CD14-positive monocyte (primary cell): ENCODE data around the gene F13A1. TPM values are rescaled to one million over a fixed set of nuclear protein-coding genes. Genes with fewer than 3 reads are reported as not detected.

ENCODE experiments used
- DNase-seq, 3 donors: peaks; one replicate each; pipeline ENCODE4 v3.0.0-alpha.2; 2011 to 2022
- H2AFZ ChIP-seq: 2 replicates; pipeline ENCODE4 v1.6.0; 2012; ENCODE audit warnings: mild to moderate bottlenecking, low read depth, low read length, inconsistent platforms; ENCODE audit not compliant: insufficient read depth, poor library complexity, severe bottlenecking
- H3K27ac ChIP-seq, 2 donors: 1 replicate in 1 of 2; 2 replicates in 1 of 2; pipeline ENCODE4 v1.5.1; 2012 to 2013; ENCODE audit warnings: low read length in 2 of 2, control low read depth in 1 of 2, inconsistent platforms in 1 of 2, low read depth in 1 of 2, mild to moderate bottlenecking in 1 of 2
- H3K27me3 ChIP-seq, 2 donors: one replicate each; pipeline versions ENCODE4 v1.6.0 to v1.6.1; 2011 to 2013; ENCODE audit warnings: low read length in 2 of 2; ENCODE audit not compliant: control insufficient read depth in 2 of 2, insufficient read depth in 2 of 2
- H3K36me3 ChIP-seq, 2 donors: replicated peaks in 1 of 2; 1 replicate in 1 of 2; 2 replicates in 1 of 2; pipeline versions ENCODE4 v1.5.1 to v1.6.1; 2012 to 2013; ENCODE audit warnings: low read length in 2 of 2, control low read depth in 1 of 2, inconsistent platforms in 1 of 2, mild to moderate bottlenecking in 1 of 2; ENCODE audit not compliant: insufficient read depth in 2 of 2, control insufficient read depth in 1 of 2
- H3K4me1 ChIP-seq, 2 donors: 1 replicate in 1 of 2; 2 replicates in 1 of 2; pipeline versions ENCODE4 v1.5.1 to v1.6.1; 2012 to 2013; ENCODE audit warnings: low read length in 2 of 2, control low read depth in 1 of 2, inconsistent platforms in 1 of 2, mild to moderate bottlenecking in 1 of 2, moderate library complexity in 1 of 2; ENCODE audit not compliant: insufficient read depth in 2 of 2, control insufficient read depth in 1 of 2
- H3K4me2 ChIP-seq: replicated peaks from 2 replicates; pipeline ENCODE3; 2012; ENCODE audit warnings: low read length, moderate library complexity, mild to moderate bottlenecking; ENCODE audit not compliant: poor library complexity, severe bottlenecking; ENCODE audit errors: extremely low read depth
- H3K4me3 ChIP-seq, 3 experiments: fragments of 200-600 bp in 1 of 3; sonication (generic) in 1 of 3; replicated peaks in 1 of 3; 1 replicate in 2 of 3; 2 replicates in 1 of 3; pipeline ENCODE4 v1.5.1; 2011 to 2013; ENCODE audit warnings: low read length in 3 of 3, mild to moderate bottlenecking in 3 of 3, control low read depth in 2 of 3, low read depth in 2 of 3, inconsistent platforms in 1 of 3, moderate library complexity in 1 of 3
- H3K79me2 ChIP-seq: 2 replicates; pipeline ENCODE4 v1.6.0; 2012; ENCODE audit warnings: mild to moderate bottlenecking, control low read depth, inconsistent platforms, low read length, moderate library complexity; ENCODE audit not compliant: insufficient read depth
- H3K9ac ChIP-seq: 2 replicates; pipeline ENCODE4 v1.6.0; 2017; ENCODE audit warnings: low read length, mild to moderate bottlenecking; ENCODE audit not compliant: insufficient read depth, poor library complexity, severe bottlenecking
- H3K9me3 ChIP-seq, 2 donors: replicated peaks in 1 of 2; 1 replicate in 1 of 2; 2 replicates in 1 of 2; pipeline versions ENCODE4 v1.5.1 to v1.6.1; 2012 to 2013; ENCODE audit warnings: low read length in 2 of 2, control low read depth in 1 of 2; ENCODE audit not compliant: control insufficient read depth in 1 of 2, insufficient read depth in 1 of 2
- H4K20me1 ChIP-seq: 2 replicates; pipeline ENCODE4 v1.6.0; 2012; ENCODE audit warnings: mild to moderate bottlenecking, low read length, control low read depth, moderate library complexity; ENCODE audit not compliant: insufficient read depth
- H3K27ac Mint-ChIP-seq, 7 donors: one replicate each; pipeline ENCODE4 v1.8.0; 2020; ENCODE audit warnings: mild to moderate bottlenecking in 7 of 7, mixed read lengths in 7 of 7, moderate library complexity in 6 of 7, inconsistent platforms in 2 of 7
- H3K27me3 Mint-ChIP-seq, 3 donors: one replicate each; pipeline ENCODE4 v1.8.0; 2021 to 2022; ENCODE audit warnings: low read depth in 3 of 3, mild to moderate bottlenecking in 3 of 3, mixed read lengths in 3 of 3, moderate library complexity in 3 of 3, inconsistent platforms in 1 of 3
- H3K36me3 Mint-ChIP-seq, 2 donors: one replicate each; pipeline ENCODE4 v1.8.0; 2020; ENCODE audit warnings: mixed read lengths in 2 of 2, inconsistent platforms in 1 of 2, mild to moderate bottlenecking in 1 of 2
- H3K4me1 Mint-ChIP-seq: one replicate; pipeline ENCODE4 v1.8.0; 2020; ENCODE audit warnings: mild to moderate bottlenecking, mixed read lengths
- H3K4me3 Mint-ChIP-seq, 2 donors: one replicate each; pipeline ENCODE4 v1.8.0; 2020; ENCODE audit warnings: mild to moderate bottlenecking in 2 of 2, mixed read lengths in 2 of 2, moderate library complexity in 1 of 2
- H3K9me3 Mint-ChIP-seq, 7 donors: one replicate each; pipeline ENCODE4 v1.8.0; 2020 to 2022; ENCODE audit warnings: mixed read lengths in 7 of 7, mild to moderate bottlenecking in 6 of 7, moderate library complexity in 6 of 7, inconsistent platforms in 2 of 7
- CTCF ChIP-seq: fragments of 200-600 bp; IDR thresholded peaks from one replicate; pipeline ENCODE4 v1.8.0; 2022; ENCODE audit warnings: antibody characterized with exemption, mild to moderate bottlenecking
- WGBS: methylation state at CpG from one replicate; pipeline ENCODE4 v1.1.5; 2013; ENCODE audit warnings: missing lambda C conversion rate; ENCODE audit not compliant: insufficient coverage; 5-methylcytosine and 5-hydroxymethylcytosine counted together
- intact Hi-C, 2 donors: fragments of 100-400 bp; cut with micrococcal nuclease; formaldehyde crosslinking; loops; one replicate each; pipeline versions ENCODE4 v1.15.0 to v1.15.1; 2023
- polyA plus RNA-seq, 3 donors: library from polyadenylated mRNA; depleted of rRNA in 1 of 3; unstranded in 2 of 3; stranded (reverse) in 1 of 3; fragments of 300-500 nt in 2 of 3; fragments of >200 nt in 1 of 3; fragmentation: Illumina TruSeq in 2 of 3; gene quantifications; 1 replicate in 2 of 3; 2 replicates in 1 of 3; pipeline ENCODE4 v1.2.3, GENCODE V29; 2012 to 2021

F13A1 gene
- polyA plus RNA-seq, 3 donors, result 49.0 to 136 (median 105) TPM

DNA sequence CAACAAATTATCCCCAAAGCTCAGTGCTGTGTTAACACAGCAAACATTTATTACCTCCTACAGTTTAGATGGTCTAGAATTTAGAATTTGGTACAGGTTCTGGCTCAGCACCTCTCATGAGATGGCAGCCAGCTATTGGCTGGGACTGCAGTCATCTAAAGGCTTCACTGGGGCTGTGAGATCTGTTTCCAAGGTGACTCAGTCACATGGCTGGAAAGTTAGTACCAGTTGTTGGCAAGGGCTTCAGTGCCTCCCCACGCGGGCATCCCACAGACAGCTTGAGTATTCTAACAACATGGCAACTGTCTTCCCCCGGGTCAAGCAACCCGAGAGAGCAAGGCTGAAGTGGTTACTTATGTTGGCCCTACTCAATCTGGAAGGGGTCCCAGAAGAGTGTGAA lies 44.8 kb upstream of the F13A1 start:
- Histone ChIP-seq H3K9me3 (no peaks in the 10 kb centered on the region), H3K4me1 (peaks cover 14 to 15% of the 10 kb centered on the region in 2 donors), H3K4me3 (no peak overlapping the region), H2AFZ (no peak overlapping the region), H3K36me3 (no peaks in the 10 kb centered on the region), H3K9ac (no peak overlapping the region), H3K79me2 (no peaks in the 10 kb centered on the region), H4K20me1 (no peaks in the 10 kb centered on the region), H3K4me2 (no peak overlapping the region), H3K27me3 (no peaks in the 10 kb centered on the region), H3K27ac (no peak overlapping the region)
- no peak overlapping the region for H3K27ac Mint-ChIP-seq
- no peak overlapping the region for H3K4me3 Mint-ChIP-seq
- WGBS, result 100% methylated on average over 2 of the region's 4 CpGs
- H3K27me3 Mint-ChIP-seq, result peaks cover 0 to 3% (median 0%) of the 10 kb centered on the region in 3 donors
- peaks cover 0 to 4% of the 10 kb centered on the region in 2 donors for H3K36me3 Mint-ChIP-seq
- no peak for DNase-seq
- TF ChIP-seq CTCF, result no peak
- intact Hi-C loops, result no loop called here
- H3K9me3 Mint-ChIP-seq, result peaks cover 0 to 3% (median 0%) of the 10 kb centered on the region in 7 donors
- peaks cover 13% of the 10 kb centered on the region for H3K4me1 Mint-ChIP-seq

DNA sequence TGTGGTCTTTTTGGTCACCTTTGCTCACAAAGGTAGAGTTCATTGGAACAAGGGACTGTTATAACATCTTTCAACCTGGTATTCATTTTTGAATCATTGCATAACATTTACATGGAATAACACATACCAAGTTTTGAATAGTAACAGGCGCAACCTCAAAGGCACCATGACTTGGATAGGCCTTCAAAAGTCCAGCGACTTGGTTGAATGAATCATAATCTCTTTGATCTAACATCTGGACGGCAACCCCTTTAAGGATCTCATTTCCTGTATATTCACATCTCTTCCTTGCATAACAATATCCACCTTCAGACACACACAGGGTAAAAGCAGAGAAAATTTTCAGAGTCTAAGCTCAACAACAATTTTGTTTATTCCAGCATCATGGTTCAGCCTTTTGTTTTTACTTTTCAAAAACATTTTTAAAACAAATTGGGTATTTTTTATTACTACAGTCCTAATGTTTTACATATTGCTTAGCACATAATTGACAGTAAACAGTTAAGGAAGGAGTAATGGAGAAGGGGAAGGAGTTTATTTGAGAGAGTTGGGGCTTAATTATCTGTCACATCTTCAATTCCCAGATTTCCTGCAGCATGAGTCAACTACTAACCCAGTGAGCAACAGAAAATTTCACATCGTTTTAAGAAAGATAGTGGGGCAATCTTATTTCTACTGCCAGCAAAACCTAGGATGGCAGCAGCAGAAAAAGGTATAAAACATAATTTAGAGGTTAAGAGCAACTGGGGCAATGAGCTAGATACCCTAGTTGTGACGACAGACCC lies 41.8 kb upstream of the F13A1 start:
- TF ChIP-seq CTCF, result no peak
- no peak overlapping the region for H3K27ac ChIP-seq
- Mint-ChIP-seq H3K27me3 (peaks cover 0 to 3% (median 0%) of the 10 kb centered on the region in 3 donors), H3K4me3 (no peak overlapping the region), H3K4me1 (no peaks in the 10 kb centered on the region), H3K36me3 (peaks cover 0 to 4% of the 10 kb centered on the region in 2 donors), H3K27ac (no peak overlapping the region), H3K9me3 (no peaks in the 10 kb centered on the region)
- DNase-seq, result no peak
- no peaks in the 10 kb centered on the region for H3K4me1 ChIP-seq
- H3K4me3 ChIP-seq, result no peak overlapping the region
- no peak overlapping the region for H3K9ac ChIP-seq
- H3K36me3 ChIP-seq, result no peaks in the 10 kb centered on the region
- intact Hi-C loops, result no loop called here
- no peaks in the 10 kb centered on the region for H3K79me2 ChIP-seq
- H3K4me2 ChIP-seq, result no peak overlapping the region
- H4K20me1 ChIP-seq, result no peaks in the 10 kb centered on the region
- no peaks in the 10 kb centered on the region for H3K27me3 ChIP-seq
- no peak overlapping the region for H2AFZ ChIP-seq
- 37% methylated on average over 3 of the region's 5 CpGs for whole genome bisulfite sequencing
- H3K9me3 ChIP-seq, result no peaks in the 10 kb centered on the region
